ENCODE results near the gene PCDH7. TPM values are rescaled to one million over a fixed set of nuclear protein-coding genes. Genes with fewer than 3 reads are reported as not detected.

Gene PCDH7
- polyA plus RNA-seq, 1 donor from 2014 or later, result 12.6 TPM

DNA sequence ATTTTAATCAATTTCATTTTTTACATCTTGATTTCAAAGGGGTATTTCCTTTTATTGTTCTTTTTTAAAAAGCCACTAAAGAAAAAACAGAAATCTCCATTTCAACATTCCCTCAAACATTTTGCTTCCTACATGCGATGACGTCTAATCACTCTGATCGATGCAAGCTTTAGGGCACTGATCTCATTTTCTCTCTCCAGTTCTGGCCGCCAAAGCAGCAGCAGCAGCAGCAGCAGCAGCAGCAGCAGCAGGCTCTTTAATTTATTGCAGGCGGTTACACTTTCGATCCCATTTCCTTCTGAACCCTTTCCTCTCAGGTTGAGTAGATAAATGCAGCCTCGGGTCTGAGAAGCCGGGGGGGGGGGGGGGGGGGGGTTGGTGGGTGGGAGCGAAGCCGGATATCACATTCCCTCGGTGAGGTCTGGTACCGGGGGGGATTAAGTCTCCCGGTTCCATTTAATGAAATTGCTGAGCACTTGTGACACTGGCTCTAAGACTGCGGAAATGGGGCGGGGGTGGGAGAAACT lies 3.4 kb upstream of the PCDH7 start:
- Histone ChIP-seq H3K9me2 (ENCODE audit: insufficient read depth, low read length) (no peaks in the 10 kb centered on the region), H2AFZ (ENCODE audit: low read depth, low read length) (no peak overlapping the region), H4K20me1 (ENCODE audit: insufficient read depth) (no peaks in the 10 kb centered on the region), H3K4me3 (ENCODE audit: low read length) (peak overlapping the region; percentile 96), H3K79me2 (replicated peaks; ENCODE audit: insufficient read depth, low read length) (no peaks in the 10 kb centered on the region), H3F3A (ENCODE audit: insufficient read depth, low read length, poor library complexity, severe bottlenecking) (no peaks in the 10 kb centered on the region), H3K9ac (ENCODE audit: low read length) (peak overlapping the region; percentile 66), H3K27ac (ENCODE audit: low read length) (peak overlapping the region; percentile 71), H3K36me3 (ENCODE audit: insufficient read depth, low read length) (no peaks in the 10 kb centered on the region), H3K9me3 (ENCODE audit: low read length) (no peaks in the 10 kb centered on the region), H3K4me2 (ENCODE audit: low read length) (peak overlapping the region; percentile 72), H3K27me3 (ENCODE audit: insufficient read depth, low read depth, low read length) (no peaks in the 10 kb centered on the region)
- peak; percentile 6 for TF ChIP-seq TAF1 (IDR thresholded peaks at IDR 0.05; ENCODE audit: low read depth)
- TF ChIP-seq EZH2 (IDR thresholded peaks at IDR 0.05; ENCODE audit: borderline replicate concordance, insufficient read depth, low read length, poor library complexity, severe bottlenecking), result no peak

DNA sequence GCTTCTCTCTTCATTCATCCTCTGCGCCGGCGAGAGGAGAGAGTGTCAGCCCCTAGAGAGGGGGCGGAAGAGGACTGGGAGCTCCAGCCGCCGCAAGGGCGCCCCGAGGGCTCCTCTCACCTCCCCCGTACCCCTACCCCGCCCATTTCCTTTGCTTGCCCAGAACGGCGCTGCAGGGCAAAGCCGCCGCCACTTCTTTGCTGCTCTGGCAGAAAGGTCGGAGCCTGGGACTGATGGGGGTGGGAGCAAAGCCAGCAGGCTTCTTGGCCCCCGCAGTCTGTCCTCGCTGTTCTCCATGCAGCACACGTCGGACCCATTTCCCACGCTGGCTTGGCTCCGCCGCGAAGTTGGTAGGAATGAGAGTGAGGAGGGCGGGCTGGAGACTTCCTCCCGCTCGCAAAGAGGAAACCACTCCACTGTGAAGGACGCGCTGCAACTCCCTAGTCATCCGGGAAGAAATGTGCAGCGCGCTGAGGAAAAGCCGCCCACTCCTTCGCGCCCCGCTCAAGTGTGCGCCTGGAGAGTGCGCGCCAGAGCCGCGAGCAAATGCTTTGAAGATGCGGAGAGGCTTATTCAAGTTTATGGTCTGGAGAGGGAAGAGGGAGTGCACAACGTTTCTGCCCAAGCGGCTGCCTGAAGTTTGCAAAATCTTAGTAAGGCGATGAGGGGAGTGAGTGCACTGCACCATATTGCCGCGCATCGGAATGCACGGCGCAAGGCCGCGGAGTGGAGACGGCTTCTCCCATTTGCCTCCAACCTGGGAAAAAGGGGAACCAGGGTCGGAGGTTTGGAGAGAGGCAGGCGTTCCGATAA lies 2.8 kb upstream of the PCDH7 start:
- Histone ChIP-seq H3K79me2 (replicated peaks; ENCODE audit: insufficient read depth, low read length) (peaks cover 1% of the 10 kb centered on the region), H3K27me3 (ENCODE audit: insufficient read depth, low read depth, low read length) (no peaks in the 10 kb centered on the region), H3K9ac (ENCODE audit: low read length) (peak overlapping the region; percentile 66), H3F3A (ENCODE audit: insufficient read depth, low read length, poor library complexity, severe bottlenecking) (no peaks in the 10 kb centered on the region), H2AFZ (ENCODE audit: low read depth, low read length) (peak overlapping the region; percentile 22), H3K9me2 (ENCODE audit: insufficient read depth, low read length) (no peaks in the 10 kb centered on the region), H3K36me3 (ENCODE audit: insufficient read depth, low read length) (no peaks in the 10 kb centered on the region), H3K9me3 (ENCODE audit: low read length) (no peaks in the 10 kb centered on the region), H4K20me1 (ENCODE audit: insufficient read depth) (no peaks in the 10 kb centered on the region), H3K4me3 (ENCODE audit: low read length) (peak overlapping the region; percentile 96), H3K4me2 (ENCODE audit: low read length) (peak overlapping the region; percentile 66), H3K27ac (ENCODE audit: low read length) (peak overlapping the region; percentile 71)
- TF ChIP-seq TAF1 (IDR thresholded peaks at IDR 0.05; ENCODE audit: low read depth), result no peak
- peak; percentile 25 for TF ChIP-seq EP300 (conservative IDR thresholded peaks at IDR 0.05; ENCODE audit: poor library complexity, severe bottlenecking)
- peak; percentile 72 for TF ChIP-seq MXI1 (conservative IDR thresholded peaks at IDR 0.05; ENCODE audit: poor library complexity, severe bottlenecking)
- TF ChIP-seq SMC3 (conservative IDR thresholded peaks at IDR 0.05; ENCODE audit: poor library complexity), result peak; percentile 62
- no peak for TF ChIP-seq POLR2AphosphoS5 (IDR thresholded peaks at IDR 0.05)
- no peak for TF ChIP-seq EZH2 (IDR thresholded peaks at IDR 0.05; ENCODE audit: borderline replicate concordance, insufficient read depth, low read length, poor library complexity, severe bottlenecking)
- peak; percentile 52 for TF ChIP-seq RAD21 (conservative IDR thresholded peaks at IDR 0.05)
- TF ChIP-seq CTCF (IDR thresholded peaks at IDR 0.05; ENCODE audit: poor library complexity, severe bottlenecking), result peak; percentile 54
- peak; percentile 67 for TF ChIP-seq REST (IDR thresholded peaks at IDR 0.05; ENCODE audit: borderline replicate concordance)
